Left forelimb (tissue), 1 donor: ENCODE results near the gene OR52I2.

Experiments used
- DNase-seq: peaks from one replicate; pipeline ENCODE4 v3.0.0-alpha.2; 2018; ENCODE audit warnings: low spot score

The OR52I2 gene

DNA sequence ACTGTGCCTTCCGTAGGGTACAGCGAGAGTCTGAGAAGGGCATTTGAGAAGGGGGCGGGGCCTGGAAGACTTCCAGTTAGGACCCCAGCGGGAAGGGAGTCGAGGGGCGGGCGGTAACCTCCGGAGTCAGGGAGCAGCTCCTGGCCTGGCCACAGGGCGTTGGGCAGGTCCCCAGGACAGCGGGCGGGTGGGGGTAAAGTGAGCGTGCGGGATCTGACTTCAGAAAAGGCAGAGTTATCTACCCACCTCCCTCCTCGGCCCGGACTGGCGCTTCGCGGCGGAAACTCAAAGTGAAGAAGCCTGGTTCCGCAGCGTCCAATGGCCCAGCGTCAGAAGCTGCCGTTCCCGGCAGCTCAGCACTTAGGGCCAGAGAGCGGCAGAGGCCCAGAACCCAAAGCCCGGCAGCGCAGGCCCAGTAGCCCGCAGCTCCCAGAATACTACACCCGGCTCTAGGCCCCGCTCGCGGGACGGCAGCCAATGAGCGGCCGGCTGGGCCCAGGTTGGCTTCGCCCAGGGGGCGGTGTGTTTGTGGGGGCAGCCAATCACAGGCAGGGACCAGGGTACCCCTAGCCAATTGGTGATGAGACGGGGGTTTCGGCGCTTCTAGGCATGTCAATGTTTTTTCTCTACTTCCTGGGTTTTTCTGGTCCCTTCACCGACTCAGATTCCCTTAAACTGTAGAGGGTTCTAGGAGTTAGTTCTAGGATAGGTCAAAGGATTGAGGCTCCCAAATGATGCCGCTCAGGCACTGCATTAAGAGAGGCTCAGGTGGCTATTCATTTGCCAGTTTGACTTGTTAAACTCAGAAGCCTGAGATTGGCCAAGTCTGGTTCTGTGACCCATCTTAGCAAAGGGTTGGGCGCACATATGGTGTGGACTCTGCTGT is 26.5 kb downstream of the OR52I2 start, which contains the start of gene TRIM68:
Gene TRIM68, minus strand, starts transcription at position 451 of the 886 bp plus-strand sequence. CDS start 2,727 bp downstream, outside the sequence.
- DNase-seq, result peak; percentile 98

DNA sequence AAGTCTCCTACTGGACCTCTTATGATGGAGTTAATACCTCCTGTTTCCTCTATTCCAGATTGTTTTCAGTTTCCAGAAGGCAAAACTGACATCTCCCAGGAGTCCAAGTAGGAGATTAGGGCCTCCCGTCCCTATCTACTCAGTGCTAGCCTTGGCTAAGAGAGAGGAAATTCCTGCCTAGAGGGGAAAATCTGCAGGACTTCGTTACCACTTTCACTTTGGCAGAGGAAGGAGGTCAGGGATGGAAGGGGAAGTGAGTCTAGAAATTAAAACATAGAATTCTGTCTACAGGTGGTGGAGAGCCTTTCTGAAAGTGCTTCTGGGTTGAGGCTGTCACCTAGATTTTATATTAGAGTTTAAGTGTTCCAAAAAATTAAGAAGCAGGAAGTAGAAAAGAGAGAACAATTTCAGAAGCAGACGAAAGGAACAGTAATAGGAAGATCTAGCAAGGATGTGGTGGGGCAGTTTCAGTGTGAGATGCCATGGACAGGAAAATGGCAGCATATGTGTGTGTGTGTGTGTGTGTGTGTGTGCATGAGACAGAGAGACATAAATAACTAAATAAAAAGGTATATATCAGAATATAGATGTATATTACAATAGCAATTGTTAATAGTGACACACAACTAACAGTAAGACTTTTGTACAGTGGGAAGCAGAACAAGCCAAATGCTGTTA is 28.9 kb downstream of the OR52I2 start:
- DNase-seq, result no peak

DNA sequence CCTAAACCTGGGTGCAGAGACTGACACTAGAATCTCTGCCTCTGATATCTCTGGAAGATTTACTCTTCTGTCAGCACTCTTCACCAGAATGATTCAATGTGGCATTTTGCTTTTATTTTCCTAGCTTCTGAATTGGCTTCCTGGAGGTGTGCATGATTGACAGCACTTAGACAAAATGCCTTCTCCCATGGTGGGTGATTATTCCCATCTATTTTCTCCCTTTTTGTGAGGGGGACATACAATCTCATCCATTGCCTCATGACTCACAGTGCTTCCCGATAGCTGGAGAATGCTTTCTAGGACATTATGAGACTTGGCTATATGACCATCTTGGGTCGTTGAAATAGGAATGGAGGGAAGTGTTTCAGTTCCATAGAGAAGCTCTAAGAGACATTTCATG is 30.4 kb downstream of the OR52I2 start:
- no peak for DNase-seq

DNA sequence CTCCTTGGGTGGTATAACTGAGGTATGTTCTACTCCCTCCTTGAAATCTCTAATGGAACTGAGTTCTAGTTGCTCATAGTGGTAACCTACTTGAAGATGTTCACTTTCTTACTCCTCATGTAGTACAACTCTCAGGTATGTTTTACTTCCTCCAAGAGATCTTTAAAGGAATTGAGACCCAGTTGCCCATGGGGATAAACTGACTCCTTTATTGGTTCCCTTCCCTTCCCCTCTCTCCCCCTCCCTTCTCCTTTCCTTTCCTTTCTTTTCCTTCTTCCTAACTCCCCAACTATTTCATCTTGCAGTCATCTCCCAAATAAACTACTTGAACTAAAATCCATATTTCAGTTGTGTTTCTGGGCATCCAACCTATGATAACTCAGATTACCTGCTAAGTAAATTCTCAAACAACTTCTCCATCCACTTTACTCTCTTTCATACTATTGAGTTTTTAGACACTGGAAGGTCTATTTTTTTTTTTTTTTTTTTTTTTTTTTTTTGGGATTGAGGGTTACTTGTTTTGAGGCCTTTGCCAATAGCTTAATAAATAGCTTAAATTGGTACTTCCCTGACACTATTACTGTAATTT is 34.4 kb downstream of the OR52I2 start:
- no peak for DNase-seq

DNA sequence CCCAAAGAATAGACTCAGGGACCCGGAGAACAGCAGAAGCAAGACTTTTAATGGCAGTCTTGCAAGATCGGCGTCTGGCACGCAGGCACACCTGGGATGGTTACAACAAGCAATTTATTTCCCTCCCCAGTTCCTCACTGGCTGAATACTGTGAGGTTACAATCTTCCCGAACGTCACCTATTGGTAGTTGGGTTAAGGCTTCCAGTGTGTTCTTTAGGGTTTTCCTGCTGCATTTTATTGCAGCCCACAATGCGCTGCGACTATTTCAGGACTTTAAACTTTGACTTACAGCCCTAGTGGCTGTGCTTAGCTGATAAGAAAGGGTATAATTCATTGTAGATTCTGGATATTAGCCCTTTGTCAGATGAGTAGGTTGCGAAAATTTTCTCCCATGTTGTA is 38.0 kb downstream of the OR52I2 start:
- no peak for DNase-seq

DNA sequence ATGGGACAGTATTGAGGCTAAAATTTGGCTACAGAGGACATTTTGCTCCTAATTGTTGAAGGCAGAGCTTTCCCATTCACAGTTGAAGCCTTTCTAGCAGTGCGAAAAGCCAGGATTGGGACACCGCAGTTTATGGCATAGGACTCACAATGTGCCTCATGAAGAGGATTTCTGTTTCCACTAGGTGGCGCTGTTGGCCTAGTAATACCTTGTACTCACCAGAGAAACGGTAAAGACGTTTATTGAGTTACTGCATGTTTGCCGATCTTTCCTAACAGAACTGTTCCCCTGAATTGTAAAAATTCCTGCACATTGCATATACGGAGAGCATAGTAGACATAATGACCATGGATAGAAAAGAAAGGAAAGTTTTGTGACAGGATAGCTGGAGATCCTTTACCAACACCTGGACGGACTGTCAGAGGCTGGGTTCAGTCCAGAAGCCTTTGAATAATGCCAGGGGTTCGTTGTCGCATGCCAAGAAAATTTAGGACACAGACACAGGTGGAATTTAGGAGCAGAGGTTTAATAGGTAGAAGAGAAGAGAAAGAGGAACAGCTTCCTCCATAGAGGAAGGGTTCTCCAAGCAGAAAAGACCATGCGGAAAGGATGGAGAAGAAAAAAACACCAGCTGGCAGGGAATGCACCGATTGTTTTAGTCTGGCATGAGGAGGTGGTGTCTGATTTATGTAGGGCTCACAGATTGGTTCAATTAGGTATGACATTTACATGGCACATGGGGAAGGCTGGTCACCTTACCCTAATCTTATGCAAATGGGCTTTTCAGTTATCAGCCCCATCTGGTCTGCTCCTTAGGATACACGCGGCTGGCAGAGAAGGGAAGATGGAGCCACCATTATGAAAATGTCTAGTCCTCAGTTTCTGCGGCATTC is 44.9 kb downstream of the OR52I2 start:
- DNase-seq, result no peak

DNA sequence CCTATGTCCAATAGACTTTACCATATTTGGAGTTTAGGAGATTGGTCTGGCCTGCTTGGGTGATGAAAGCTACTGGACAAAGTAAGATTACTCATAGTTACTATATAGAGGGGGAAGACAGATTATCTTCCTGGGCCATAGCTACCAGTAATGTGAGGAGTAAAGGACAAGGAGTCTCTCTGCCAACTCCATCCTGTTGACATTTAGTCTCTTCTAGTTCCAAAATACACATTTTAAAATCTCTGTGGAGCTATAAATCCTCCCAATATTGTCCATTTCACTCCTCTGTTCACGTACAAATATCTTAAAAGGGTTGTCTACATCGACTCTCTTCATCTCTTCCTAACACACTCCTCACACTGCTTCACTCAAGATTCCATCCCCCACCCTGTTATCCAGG is 54.6 kb downstream of the OR52I2 start:
- DNase-seq, result no peak

DNA sequence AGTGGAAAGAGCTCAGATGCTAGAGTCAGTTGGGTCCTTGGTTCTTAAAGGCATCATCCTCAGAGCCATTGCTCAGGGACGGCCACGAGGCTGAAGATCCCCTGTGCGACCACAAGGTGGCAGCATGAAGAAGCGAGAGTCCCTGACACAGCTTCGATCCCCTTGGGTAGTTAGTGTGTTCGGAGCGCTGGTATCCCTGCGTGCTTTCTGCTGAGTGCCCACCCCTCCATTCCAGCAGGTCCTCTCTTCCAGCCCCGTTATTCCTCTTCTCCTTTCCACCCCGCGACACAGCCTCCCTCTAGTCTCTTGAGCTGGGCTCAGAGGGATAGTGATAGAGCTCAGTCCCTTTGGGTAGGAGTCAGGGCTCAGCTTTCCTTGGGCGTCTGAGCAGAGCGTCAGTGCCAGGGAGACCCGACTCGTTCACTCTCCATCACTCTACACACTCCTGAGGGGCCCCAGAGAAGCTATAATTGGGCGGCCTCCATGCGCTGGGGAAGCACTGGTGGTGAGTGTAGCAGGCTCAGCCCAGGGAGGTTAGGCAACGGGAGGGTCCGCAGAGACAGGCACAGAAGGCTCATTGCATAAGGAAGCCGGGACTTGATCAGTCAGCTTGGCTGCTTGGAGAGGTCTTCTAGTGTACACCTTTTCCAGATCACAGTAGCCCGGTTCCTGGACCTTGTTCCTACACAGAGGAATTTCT is 55.6 kb downstream of the OR52I2 start, which contains the start of gene OR51D1:
Gene OR51D1, plus strand, starts transcription at position 516 of the 700 bp plus-strand sequence. CDS start 2,314 bp downstream, outside the sequence.
- DNase-seq, result no peak

DNA sequence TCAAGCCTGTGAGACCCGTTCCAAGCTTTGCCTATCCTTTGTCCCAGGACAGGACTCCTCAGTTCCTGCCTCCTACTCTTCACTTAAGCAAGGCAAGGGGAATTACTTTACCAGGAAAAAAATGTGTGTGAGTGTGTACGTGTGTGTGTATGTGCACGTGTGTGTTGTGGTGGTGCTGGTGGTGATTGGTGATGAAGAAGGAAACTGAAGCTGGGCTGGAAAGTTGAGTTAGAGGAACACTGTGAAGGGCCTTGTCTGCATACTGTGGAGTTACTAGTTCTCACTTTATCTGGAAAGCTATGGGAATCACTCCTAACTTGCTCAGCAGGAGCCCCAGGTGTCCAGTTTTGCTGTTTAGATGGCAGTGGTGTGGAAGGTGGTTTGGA is 56.1 kb downstream of the OR52I2 start:
- DNase-seq, result no peak

DNA sequence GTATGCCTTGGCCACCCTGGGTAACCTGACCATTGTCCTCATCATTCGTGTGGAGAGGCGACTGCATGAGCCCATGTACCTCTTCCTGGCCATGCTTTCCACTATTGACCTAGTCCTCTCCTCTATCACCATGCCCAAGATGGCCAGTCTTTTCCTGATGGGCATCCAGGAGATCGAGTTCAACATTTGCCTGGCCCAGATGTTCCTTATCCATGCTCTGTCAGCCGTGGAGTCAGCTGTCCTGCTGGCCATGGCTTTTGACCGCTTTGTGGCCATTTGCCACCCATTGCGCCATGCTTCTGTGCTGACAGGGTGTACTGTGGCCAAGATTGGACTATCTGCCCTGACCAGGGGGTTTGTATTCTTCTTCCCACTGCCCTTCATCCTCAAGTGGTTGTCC is 58.4 kb downstream of the OR52I2 start:
- no peak for DNase-seq

DNA sequence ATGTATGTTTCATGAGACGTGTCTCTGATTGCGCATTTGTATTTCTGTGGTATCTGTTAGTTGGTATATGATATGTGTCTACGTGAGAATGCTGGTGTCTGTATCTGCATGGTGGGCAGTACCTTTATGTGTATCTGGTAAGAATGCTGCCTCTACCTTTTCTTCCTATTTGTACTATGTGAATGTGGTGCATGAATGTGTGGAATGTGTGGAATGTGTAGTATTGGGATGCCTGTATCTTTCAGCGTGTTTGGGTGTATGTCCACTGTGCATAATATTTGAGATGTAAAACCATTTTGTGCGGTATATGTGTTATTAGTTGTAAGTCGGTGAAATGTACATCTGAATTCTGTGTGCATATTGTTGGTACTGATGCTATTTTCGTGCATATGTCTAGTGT is 60.0 kb downstream of the OR52I2 start:
- DNase-seq, result no peak

DNA sequence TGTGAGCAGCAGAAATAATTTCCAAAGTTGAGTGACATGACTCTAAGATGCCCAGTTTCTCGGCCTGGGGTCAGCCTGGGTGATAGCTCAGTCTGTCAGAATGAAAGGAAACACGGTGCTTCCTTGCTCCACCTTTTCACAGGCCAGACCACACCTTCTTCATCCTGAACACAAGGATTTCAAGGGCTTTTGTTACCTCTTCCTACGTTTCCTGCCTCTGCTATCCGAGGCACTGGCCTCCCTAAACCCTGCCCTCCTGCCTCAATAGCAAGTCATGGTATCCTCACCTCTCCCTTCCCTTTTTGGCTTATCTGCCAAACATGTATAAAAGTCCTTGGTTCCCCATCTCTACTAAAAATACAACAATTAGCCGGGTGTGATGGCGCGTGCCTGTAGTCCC is 60.5 kb downstream of the OR52I2 start:
- no peak for DNase-seq
